ENCODE measurements around the gene MFAP1. TPM values are rescaled to one million over a fixed set of nuclear protein-coding genes. Genes with fewer than 3 reads are reported as not detected.
"Not testable (repeated sequence)": the region's sequence is repeated elsewhere in the genome, so short reads cannot be mapped to it uniquely, and the experiment has no call there.

MFAP1 gene
- total RNA-seq, 4 donors from 2014 or later = 10.8 to 26.3 (median 14.7) TPM

DNA sequence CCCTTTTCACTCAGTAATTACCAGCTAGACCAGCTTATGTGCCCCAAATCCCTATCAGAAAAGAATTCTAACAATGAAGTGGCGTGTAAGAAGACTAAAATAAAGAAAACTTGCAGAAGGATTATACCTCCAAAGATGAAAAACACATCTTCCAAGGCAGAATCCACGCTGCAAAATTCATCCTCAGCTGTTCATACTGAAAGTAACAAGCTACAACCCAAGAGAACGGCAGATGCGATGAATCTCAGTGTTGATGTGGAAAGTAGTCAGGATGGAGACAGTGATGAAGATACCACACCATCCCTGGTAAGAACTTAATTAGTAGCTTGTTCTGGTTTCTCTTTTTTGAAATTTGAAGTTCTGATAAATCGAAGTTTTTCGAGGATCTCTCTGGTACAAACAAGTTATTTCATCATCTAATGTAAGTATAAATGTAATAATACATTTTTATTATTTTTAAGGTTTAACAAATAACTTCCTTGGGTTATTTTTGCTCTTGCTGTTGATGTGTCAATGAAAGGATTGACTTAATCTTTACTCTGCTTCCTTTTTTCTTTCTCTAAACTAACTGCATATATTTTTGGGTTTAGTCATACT, 3.7 kb upstream of the MFAP1 start:
- Histone ChIP-seq H3K36me3 (no peaks in the 10 kb centered on the region), H3K9me3 (no peaks in the 10 kb centered on the region), H3K27me3 (peaks cover 4 to 25% (median 24%) of the 10 kb centered on the region in 3 donors), H3K27ac (no peak overlapping the region), H3K4me3 (no peak overlapping the region), H3K4me1 (peaks cover 7 to 22% of the 10 kb centered on the region in 2 donors)
- in situ Hi-C loops (cut with MboI; ENCODE audit: low sequenced_read_pairs in 4 of 4) = no loop called here
- intact Hi-C loops (cut with DNase I; ENCODE audit: low total_unique reads) = no loop called here
- no peak for ATAC-seq
- TF ChIP-seq, protein P1, sequence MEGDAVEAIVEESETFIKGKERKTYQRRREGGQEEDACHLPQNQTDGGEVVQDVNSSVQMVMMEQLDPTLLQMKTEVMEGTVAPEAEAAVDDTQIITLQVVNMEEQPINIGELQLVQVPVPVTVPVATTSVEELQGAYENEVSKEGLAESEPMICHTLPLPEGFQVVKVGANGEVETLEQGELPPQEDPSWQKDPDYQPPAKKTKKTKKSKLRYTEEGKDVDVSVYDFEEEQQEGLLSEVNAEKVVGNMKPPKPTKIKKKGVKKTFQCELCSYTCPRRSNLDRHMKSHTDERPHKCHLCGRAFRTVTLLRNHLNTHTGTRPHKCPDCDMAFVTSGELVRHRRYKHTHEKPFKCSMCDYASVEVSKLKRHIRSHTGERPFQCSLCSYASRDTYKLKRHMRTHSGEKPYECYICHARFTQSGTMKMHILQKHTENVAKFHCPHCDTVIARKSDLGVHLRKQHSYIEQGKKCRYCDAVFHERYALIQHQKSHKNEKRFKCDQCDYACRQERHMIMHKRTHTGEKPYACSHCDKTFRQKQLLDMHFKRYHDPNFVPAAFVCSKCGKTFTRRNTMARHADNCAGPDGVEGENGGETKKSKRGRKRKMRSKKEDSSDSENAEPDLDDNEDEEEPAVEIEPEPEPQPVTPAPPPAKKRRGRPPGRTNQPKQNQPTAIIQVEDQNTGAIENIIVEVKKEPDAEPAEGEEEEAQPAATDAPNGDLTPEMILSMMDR (IDR thresholded peaks at IDR 0.05 in 4 of 5, conservative IDR thresholded peaks at IDR 0.05 in 1 of 5) = no peak
- no peak for TF ChIP-seq POLR2A (IDR thresholded peaks at IDR 0.05)
- DNase-seq = no peak

DNA sequence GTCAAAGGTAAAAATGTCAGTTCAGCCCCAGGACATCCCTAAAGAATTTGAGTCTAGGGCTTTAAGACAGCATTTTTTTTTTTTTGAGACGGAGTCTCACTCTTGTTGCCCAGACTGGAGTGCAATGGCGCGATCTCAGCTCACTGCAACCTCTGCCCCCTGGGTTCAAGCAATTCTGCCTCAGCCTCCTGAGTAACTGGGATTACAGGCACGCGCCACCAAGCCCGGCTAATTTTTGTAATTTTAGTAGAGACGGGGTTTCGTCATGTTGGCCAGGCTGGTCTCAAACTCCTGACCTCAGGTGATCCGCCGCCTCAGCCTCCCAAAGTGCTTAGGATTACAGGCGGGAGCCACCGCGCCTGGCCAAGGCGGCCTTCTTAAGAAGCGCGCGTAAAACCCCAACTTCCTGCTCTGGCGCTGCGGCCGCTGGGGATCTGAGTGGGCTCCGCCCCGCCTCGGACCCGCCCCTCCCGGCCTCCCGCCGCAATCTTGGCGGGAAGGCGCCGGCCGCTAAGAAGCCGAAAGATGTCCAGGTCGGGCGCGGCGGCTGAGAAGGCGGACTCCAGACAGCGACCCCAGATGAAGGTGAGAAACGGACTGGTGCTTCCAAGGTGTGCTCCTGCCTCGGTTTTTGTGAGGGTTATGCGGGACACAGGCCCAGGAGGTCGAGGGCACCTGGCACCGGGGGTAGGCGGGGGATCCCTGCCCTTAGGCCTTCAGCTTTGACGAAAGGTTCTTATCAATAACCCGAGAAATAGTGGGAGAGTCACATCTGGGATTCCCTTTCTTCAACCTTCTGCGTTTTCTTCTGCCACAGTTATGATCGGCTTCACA, 2.2 kb upstream of the MFAP1 start, which contains the start of gene WDR76:
Gene WDR76 (plus strand): TSS at position 495 of the 834 bp plus-strand sequence. CDS start 31 bp downstream, at position 526.
- Histone ChIP-seq H3K9me3 (no peaks in the 10 kb centered on the region), H3K36me3 (peaks cover 0 to under 1% of the 10 kb centered on the region in 2 donors), H3K27ac (peak within 1 kb of the TSS; percentile 63 to 74 (median 70)), H3K4me3 (peak within 1 kb of the TSS; percentile 45 to 57 (median 51)), H3K4me1 (peaks cover 17 to 36% of the 10 kb centered on the region in 2 donors), H3K27me3 (peaks cover 4 to 25% (median 24%) of the 10 kb centered on the region in 3 donors)
- DNase-seq (peak; percentile 53 to 57), ATAC-seq (no peak)
- in situ Hi-C loops (cut with MboI; ENCODE audit: low sequenced_read_pairs in 4 of 4) = no loop called here
- intact Hi-C loops (cut with DNase I; ENCODE audit: low total_unique reads) = no loop called here
- TF ChIP-seq, protein P1 (IDR thresholded peaks at IDR 0.05 in 4 of 5, conservative IDR thresholded peaks at IDR 0.05 in 1 of 5) = no peak
- peak in 1 of 2 donors; percentile 34 for TF ChIP-seq POLR2A (IDR thresholded peaks at IDR 0.05)

DNA sequence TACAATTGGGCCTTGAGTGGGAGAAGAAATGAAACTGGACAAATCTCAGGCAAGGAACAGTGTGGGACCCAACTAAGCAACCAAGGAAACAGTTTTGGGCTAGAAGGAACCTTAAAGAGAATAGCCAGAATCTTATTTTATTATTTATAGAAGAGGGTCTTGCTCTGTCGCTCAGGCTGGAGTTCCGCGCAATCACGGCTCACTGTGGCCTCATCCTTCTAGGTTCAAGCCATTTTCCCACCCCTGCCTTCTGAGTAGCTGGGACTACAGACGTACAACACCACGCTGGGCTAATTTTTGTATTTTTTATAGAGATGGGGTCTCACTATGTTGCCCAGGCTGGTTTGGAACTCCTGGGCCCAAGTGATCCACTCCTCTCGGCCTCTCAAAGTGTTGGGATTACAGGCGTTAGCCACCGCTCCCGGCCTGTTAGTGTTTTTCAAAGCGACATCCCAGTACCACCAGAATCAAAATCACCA, 1.6 kb upstream of the MFAP1 start:
- intact Hi-C loops (cut with DNase I; ENCODE audit: low total_unique reads) (no loop called here), in situ Hi-C loops (cut with MboI; ENCODE audit: low sequenced_read_pairs in 4 of 4) (no loop called here)
- ATAC-seq (no peak), DNase-seq (no peak)
- Histone ChIP-seq H3K9me3 (no peaks in the 10 kb centered on the region), H3K27ac (peak overlapping the region in 2 of 4 donors; percentile 71 to 74), H3K27me3 (peaks cover 4 to 25% (median 24%) of the 10 kb centered on the region in 3 donors), H3K36me3 (peaks cover 0 to 7% of the 10 kb centered on the region in 2 donors), H3K4me3 (peak overlapping the region in 1 of 4 donors; percentile 57), H3K4me1 (peaks cover 18 to 37% of the 10 kb centered on the region in 2 donors)
- TF ChIP-seq, protein P1 (IDR thresholded peaks at IDR 0.05 in 4 of 5, conservative IDR thresholded peaks at IDR 0.05 in 1 of 5) = no peak
- TF ChIP-seq POLR2A (IDR thresholded peaks at IDR 0.05) = no peak

DNA sequence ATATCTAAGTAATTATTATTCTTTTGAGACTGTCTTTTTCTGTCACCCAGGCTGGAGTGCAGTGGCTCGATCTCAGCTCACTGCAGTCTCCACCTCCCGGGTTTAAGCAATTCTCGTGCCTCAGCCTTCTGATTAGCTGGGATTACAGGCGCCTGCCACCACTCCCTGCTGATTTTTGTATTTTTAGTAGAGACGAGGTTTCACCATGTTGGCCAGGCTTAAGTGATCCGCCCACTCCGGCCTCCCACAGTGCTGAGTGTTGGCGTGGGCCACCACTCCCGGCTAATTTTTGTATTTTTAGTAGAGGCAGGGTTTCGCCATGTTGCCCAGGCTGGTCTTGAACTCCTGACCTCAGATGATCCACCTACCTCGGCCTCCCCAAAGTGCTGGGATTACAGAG, 815 bp upstream of the MFAP1 start:
- H3K27ac ChIP-seq; ATAC-seq; H3K36me3 ChIP-seq; DNase-seq; intact Hi-C loops (cut with DNase I; ENCODE audit: low total_unique reads); H3K9me3 ChIP-seq; in situ Hi-C loops (cut with MboI; ENCODE audit: low sequenced_read_pairs in 4 of 4): not testable (repeated sequence)
- Histone ChIP-seq H3K4me3 (peak overlapping the region in 1 of 4 donors; percentile 87), H3K4me1 (peaks cover 18 to 37% of the 10 kb centered on the region in 2 donors), H3K27me3 (peaks cover 4 to 25% (median 24%) of the 10 kb centered on the region in 3 donors)

DNA sequence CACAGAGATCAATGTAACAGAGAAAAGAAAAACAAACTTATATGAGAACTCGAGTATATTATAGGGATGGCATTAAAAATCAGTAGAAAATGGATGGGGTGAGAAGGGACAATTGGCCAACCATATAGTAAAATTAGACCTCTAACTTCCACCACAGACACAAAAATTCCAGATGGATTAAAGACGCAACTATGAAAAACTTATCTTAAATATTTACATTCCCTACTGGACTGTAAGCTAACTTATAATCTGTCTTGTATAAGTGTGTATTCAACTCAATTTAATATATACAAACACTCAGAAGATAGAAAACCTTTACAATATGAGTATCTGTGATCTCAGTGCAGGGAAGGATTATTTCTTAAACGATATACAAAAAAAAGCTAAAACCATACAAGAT, 3.0 kb downstream of the MFAP1 start:
- no peaks in the 10 kb centered on the region for H3K9me3 ChIP-seq
- no peak for ATAC-seq
- intact Hi-C loops (cut with DNase I; ENCODE audit: low total_unique reads) = no loop called here
- no peak for DNase-seq
- no peak overlapping the region for H3K27ac ChIP-seq
- peaks cover 4 to 11% (median 6%) of the 10 kb centered on the region in 3 donors for H3K27me3 ChIP-seq
- no peak overlapping the region for H3K4me3 ChIP-seq
- peaks cover 0 to 23% of the 10 kb centered on the region in 2 donors for H3K36me3 ChIP-seq
- TF ChIP-seq, protein P1 (IDR thresholded peaks at IDR 0.05 in 4 of 5, conservative IDR thresholded peaks at IDR 0.05 in 1 of 5) = no peak
- no peak for TF ChIP-seq POLR2A (IDR thresholded peaks at IDR 0.05)
- in situ Hi-C loops (cut with MboI; ENCODE audit: low sequenced_read_pairs in 4 of 4) = no loop called here
- H3K4me1 ChIP-seq = peaks cover 18 to 29% of the 10 kb centered on the region in 2 donors

DNA sequence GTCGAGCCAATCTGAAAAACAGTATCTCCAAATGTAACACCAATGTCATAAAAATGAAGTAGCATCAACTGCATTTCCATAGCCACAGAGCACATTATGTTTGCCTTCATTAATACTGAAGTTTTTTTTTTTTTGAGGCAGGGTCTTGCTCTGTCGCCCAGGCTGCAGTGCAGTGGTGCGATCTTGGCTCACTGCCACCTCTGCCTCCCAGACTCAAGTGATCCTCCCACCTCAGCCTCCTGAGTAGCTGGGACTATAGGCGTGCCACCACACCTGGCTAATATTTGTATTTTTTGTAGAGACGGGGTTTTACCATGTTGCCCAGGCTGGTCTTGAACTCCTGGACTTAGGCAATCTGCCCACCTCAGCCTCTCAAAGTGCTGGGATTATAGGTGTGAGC, 9.4 kb downstream of the MFAP1 start:
- H3K4me1 ChIP-seq; H3K27ac ChIP-seq; H3K9me3 ChIP-seq; H3K27me3 ChIP-seq; DNase-seq; in situ Hi-C loops (cut with MboI; ENCODE audit: low sequenced_read_pairs in 4 of 4); intact Hi-C loops (cut with DNase I; ENCODE audit: low total_unique reads); ATAC-seq; H3K4me3 ChIP-seq: not testable (repeated sequence)
- H3K36me3 ChIP-seq = peaks cover 0 to 75% of the 10 kb centered on the region in 2 donors

Data from gastrocnemius medialis (tissue), 4 donors.